Activated effector memory CD4-positive, alpha-beta T cell treated with anti-CD3 and anti-CD28 coated beads, Interleukin-2, amount 50 U/mL, for 16 hours (primary cell): ENCODE results near the gene ITPRID1.

Source experiments
- DNase-seq: peaks from one replicate; pipeline ENCODE4 v3.0.0-alpha.2; 2020

Gene ITPRID1

GRCh38 chr7:31642681-31643115 is 128.8 kb downstream of the ITPRID1 start:
- no peak for DNase-seq

DNA sequence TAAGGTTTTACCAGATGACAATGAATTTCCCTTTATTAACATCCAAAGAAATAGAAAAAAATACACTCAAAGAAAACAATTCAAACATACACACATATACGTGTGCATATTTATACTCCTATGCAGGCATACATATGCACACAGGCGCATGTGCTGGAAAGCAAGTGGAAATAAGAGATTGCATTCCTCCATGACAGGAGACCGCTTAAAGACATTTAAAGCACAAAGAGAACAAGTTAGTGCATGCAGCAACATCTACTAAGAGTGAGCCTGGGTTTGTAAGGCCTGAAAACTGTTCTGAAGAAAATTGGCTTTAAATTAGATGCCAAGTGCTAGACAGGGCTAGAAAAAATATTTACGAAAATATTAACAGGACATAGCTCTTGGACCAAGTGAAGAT is 133.1 kb downstream of the ITPRID1 start:
- DNase-seq: no peak

GRCh38 chr7:31647511-31647910 is 133.6 kb downstream of the ITPRID1 start:
- DNase-seq: no peak

- DNase-seq: no peak
Measured at GRCh38 chr7:31648288-31648687, 134.4 kb downstream of the ITPRID1 start.

GRCh38 chr7:31648880-31649279 is 135.0 kb downstream of the ITPRID1 start:
- no peak for DNase-seq

DNA sequence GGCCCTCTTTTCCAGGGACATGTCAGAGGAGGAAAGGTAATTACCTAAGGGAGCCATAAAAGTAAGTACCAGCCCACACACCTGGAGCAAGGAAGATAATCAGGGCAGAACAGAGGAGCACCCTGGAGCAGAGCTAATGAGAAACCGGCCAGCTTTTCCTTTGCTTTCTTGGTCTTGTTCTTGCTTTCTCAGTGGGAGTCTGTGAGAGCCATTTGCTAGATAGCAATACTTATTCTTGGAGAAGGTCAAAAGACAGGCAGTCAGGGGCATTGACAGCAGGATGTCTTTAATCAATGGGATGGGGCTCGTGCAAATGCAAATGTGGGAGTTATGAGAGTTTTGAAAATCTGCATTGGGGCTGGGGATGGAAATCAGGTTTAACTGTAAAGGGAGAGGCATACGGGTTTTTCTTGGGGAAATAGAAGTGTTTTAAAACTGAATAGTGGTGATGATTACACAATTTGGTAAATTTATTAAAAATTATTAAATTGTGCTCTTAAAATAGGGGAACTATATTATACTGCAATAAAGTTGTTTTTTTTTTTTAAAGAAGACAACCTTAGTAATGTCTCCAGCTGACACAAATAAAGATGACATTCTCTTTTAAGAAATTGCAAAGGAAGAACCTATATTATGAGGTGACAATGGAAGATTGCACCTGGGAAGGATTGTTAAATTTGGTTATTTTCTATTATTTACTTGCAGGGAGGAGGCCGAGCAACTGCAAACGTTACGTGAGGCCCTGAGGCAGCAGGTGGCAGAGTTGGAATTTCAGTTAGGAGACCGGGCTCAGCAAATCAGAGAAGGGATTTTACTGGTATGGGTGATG is 137.6 kb downstream of the ITPRID1 start:
- no peak for DNase-seq

DNA sequence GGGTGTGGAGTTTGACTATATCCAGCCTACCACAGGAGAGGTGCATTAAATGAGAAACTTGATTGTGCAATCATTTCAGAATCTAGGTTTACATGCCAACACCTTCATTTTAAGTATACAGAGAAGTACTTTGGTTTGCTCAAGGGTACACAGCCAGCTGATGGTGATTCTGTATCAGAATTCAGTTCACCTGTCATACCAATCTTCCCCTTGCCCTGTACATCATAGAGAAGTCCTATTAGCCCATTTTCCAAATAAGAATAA is 138.1 kb downstream of the ITPRID1 start:
- DNase-seq: no peak

- no peak for DNase-seq
Measured at GRCh38 chr7:31663072-31663471, 149.2 kb downstream of the ITPRID1 start.

DNA sequence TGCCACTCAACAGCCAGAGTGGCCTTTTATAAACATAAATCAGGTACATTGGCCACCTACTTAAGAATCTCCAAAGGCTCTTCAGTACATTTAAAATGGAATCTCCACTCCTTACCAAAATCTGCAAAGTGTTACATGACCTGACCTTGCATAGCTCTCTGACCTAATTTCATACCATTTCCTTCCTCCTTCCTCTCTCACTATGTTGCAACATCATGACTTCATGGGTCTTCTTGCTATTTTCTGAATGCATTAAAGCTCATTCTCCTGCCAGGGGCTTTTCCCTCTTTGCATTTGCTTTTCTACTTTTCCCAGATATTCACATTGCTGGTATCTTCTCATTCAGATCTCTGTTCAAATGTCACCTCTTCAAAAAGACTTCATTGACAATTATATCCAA is 151.0 kb downstream of the ITPRID1 start:
- DNase-seq: no peak

GRCh38 chr7:31665546-31665945 is 151.7 kb downstream of the ITPRID1 start:
- no peak for DNase-seq

- no peak for DNase-seq
Measured at GRCh38 chr7:31669461-31669860, 155.6 kb downstream of the ITPRID1 start.

GRCh38 chr7:31679574-31680305 is 165.8 kb downstream of the ITPRID1 start:
- DNase-seq: no peak

GRCh38 chr7:31683445-31684225 is 169.7 kb downstream of the ITPRID1 start:
- no peak for DNase-seq

GRCh38 chr7:31687024-31687748 is 173.3 kb downstream of the ITPRID1 start, which contains the start of gene PPP1R17:
PPP1R17 (plus strand) TSS chr7:31687215; CDS start chr7:31692442, 5,227 bp downstream.
- DNase-seq: no peak

GRCh38 chr7:31688372-31688771 is 174.5 kb downstream of the ITPRID1 start:
- no peak for DNase-seq

- DNase-seq: no peak
Measured at GRCh38 chr7:31688996-31689395, 175.1 kb downstream of the ITPRID1 start.

GRCh38 chr7:31690935-31691334 is 177.0 kb downstream of the ITPRID1 start:
- no peak for DNase-seq

GRCh38 chr7:31692451-31692850 is 178.6 kb downstream of the ITPRID1 start:
- DNase-seq: no peak

GRCh38 chr7:31692871-31693270 is 179.0 kb downstream of the ITPRID1 start:
- no peak for DNase-seq

DNA sequence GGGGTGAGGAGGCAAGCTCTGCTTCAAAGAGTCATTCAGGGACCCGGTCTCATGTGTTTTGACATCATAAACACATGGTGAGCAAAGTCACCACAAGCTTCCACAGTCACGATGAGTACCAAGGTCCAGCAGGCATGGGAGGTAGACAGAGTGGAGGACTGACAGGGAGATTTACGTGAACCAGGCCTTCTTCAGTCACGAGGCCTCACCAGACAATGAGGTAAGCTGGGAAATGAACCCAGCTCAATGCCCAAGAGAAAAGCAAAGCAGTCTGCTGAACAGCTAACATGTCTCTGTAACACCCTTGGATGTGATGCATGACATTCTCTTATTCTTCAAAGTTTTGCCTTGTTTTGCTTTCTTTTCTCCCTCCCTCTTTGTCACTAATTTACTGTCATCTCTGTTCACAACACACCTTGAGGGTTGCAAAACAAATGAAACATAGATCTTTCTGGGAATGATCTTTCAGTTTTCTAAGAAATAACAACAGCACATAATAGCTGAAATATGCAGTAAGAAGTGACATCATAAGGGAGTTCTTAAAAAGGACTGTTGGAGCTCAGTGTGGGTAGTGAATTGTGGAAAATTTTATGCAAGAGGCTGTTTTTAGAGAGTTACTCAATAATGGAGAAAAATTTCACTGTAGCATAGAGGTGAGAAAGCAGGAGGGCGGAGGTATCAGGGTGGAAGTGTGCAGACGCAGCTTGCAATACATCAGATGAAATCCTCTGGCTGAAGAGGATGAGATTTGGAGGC is 182.1 kb downstream of the ITPRID1 start:
- no peak for DNase-seq

DNA sequence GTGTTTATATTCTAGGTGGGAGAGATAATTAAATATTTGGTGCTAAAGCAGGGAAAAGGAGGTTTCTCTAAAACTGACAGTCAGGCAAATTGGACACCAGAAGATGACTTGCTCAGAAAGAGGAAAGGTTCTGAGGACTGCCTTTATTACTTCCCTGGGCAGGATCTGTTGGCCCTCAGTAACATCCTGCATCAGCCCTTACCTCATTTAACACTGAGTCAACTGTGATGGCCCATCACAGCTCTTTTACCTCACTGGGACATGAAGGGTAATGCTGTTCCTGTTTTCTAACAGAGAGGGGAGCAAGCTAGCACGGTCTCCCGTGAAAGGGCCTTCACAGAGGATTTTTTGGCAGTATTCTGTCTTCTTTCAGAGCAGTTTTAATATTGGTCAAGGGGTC is 185.2 kb downstream of the ITPRID1 start:
- DNase-seq: no peak

DNA sequence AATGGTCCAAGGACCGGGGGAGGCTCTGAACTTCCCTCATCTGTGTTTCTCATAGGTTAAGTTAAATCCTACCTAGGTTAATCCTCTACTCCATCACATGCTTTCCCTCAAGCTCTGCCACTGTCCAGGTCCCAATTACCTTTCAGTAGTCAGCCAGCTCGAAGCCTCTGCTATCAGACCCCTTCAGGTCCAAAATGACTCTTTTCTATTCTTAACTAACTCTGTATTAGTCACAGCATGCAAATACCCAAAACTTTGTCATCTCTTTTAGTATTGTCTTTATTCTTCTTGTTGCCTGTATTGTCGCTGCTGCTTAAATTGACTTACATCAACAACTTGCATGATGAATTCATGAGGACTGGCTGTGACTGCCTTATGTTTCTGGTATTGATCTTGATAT is 188.5 kb downstream of the ITPRID1 start:
- no peak for DNase-seq
